GM18498 (cell line): ENCODE measurements around the gene SEC61A1.

Experiments
- ATAC-seq: cut with Tn5 transposase; IDR thresholded peaks from one replicate; pipeline ENCODE4 v1.9.1; 2021; ENCODE audit warnings: mild to moderate bottlenecking, moderate library complexity; ENCODE audit not compliant: unreplicated experiment

The SEC61A1 gene

DNA sequence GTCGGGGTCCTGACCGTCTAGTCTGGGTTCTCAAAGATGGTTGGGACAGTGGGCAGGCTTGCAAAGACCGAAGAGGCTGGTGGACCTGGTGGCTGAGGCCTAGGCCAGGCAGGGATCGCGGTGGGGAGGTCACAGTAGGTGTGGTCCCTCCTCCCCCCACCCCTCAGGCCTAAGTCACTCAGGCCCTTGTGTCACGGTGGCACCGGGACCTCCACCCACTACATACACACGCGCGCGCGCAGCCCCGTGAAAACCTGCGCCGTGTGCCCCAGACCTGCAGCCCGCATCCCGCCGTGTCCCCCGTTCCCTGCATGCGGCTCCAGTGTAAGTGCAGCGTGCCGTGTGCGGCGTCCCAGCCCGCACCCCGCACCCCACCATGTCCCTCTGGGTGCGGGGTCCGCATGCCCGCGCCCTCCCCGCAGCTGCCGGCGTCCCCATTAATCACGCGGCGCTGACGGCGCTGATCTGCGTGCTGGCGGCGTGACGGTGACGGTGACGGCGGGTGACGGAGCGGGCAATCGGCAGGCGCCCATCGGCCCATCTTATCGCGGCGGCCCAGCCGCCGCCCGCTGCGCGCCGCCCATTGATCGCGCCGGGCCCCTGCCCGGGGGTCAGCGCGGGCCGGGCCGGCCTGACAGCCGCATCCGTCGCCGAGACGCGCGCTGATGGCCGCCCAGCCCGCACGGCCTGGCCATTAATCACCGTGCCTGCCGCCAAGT lies 24.4 kb downstream of the SEC61A1 start:
- no peak for ATAC-seq

DNA sequence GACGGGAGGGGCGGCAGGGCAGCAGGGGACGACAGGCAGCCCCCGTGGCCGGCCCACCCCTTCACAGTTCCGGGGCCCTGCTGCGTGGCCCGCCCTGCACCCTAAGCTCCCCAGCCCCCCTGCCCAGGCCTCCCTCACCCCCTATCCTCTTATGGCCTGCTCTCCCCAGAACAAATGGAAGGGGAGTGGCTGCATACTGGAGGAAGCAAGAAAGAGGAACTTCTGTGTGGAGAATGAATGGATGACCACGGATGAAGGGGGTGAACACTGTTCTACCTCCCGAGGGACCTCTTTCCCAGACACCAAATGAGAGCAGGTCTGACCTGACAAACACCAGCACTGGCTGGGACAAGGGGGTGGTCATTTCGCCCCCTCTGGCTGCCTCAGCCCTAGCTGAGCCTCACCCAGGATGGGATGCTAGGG lies 25.0 kb downstream of the SEC61A1 start:
- ATAC-seq = no peak

DNA sequence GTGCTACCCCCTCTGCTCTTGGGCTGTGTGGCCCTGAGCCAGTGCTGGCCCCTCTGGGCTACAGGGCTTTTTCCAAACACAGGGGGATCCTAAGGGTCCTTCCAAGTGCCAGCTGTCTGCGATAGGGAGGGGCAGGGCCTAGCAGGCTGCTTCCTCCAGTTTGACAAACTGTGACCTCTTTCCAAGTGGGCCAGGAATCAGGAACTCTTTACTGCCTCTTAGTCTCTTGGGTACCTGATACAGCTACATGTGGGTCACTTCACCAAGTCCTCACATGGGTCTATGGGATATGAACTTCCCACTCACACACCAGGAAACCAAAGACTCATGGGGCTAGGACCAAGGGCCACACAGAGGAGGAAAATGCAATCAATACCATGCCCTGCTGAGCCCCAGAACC lies 25.4 kb downstream of the SEC61A1 start:
- ATAC-seq = no peak

DNA sequence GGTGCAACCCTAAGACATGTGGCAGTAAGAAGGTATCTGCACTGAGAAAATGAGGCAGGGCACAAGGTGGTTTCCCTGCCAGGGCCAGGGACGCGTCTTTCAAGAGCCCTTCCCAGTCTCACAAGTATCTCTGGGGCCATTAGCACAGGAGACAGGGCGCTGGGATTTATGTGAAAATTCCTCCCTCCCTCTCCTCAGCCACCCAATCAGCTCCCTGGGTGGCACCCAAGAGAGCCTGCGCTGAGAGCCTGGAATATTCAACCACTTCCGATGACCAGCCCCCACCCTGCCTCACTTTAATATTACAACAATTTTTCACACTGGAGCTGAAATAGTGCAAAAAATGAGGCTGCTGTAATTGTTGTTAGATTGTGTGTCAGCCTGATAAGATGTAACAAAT lies 26.1 kb downstream of the SEC61A1 start:
- ATAC-seq = no peak

DNA sequence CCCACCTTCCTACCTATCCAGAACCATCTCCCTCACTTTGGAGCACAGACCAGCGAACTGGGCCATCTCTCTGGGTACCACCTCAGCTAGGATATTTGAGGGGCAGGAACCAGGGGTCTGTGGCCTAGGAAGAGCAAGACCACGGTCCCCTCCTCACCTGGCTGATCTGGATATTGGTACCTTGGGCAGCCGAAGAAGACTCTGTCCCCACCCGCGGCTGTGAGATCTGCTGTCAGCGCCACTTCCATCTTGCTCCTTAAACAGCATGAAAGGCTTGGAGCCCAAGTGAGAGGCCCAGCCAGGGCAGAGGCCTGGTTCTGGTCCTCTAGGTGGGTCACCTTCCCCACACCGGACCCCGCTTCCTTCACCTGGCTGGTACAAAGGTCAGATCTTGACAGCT lies 26.6 kb downstream of the SEC61A1 start:
- no peak for ATAC-seq

DNA sequence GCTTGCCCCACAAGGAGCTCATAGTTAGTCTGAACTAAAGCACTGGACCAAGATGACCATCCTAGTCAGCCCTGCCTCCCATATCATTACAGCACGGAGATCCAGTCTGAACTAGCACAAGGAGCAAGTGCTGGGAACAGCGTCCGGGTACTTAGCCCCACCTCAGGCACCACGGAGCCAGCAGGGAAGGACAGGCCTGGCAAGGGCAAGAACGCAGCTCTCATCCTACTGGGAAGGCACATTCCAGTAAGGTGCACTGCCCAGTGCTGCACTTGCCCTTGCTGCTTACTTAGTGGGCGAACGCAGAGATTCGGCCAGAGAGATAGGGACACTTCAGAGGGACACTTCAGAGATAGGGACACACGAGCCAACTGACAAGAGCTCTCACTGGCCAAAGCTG lies 27.6 kb downstream of the SEC61A1 start:
- ATAC-seq = no peak

DNA sequence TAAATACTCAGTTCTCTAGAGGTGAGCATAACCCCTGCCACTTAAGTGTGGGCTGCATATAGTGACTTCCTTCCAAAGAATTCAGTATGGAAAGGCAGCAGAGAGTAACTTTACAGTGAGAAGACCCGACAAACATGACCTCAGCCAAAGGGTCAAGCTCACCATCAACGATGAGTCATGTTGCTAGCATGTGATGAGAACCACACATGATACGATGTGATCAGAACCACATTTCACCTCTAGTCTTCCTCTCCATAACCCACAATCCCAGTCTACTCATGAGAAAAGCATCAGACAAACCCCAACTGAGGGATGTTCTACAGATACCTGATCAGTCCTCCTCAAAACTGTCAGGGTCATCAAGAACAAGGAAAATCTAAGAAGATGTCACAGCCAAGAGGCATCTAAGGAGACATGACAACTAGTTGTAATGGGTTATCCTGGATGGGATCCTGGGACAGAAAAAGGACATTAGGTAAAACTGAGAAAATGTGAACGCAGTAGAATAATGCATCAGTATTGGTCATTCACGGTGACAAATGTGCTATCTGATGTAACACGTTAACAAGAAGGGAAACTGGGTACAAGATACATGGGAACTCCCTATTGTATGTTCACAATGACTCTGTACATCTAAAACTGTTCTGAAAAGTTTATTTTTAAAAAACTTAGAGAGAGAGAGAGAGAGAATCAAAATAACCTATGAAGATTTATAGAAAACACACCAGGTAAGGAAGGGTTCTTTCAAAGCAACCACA lies 28.3 kb downstream of the SEC61A1 start:
- no peak for ATAC-seq

DNA sequence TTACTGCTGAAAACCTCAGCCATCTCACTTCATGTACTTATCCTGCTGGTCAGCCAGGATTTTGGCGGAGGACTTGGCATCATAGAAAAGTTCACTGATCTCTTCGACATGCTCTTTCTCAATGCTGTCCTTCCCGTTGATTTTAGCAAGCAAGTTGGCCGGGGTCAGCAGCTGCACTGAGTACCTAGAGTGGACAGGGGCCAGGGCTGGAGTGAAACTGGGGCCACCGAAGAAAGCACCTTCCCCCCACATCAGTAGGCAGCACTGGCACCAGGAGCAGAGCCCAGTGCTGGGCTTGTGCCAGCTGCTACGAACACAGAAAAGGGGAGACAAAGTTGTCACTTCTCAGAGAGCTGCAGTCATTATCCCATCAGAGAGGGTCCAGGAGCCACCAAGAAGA lies 29.0 kb downstream of the SEC61A1 start:
- ATAC-seq = no peak

DNA sequence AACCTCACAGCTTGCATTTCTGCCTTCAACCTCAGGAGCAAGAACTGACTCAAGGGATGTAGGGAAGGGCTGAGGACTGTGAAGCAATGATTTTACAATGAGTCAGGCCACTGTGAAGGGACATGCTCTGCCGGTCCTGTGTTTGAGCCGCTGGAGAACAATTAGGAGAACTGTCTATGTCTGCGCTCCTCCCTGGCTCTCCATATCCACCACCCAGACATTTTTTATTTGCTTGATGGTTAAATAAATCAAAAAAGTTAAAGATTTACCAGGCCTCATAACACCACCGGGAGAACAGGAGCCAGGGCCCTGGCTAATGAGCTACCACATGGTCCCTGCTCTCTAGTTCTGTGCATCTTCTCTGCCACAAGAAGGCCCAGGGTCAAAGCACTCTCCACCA lies 29.6 kb downstream of the SEC61A1 start:
- ATAC-seq = no peak

DNA sequence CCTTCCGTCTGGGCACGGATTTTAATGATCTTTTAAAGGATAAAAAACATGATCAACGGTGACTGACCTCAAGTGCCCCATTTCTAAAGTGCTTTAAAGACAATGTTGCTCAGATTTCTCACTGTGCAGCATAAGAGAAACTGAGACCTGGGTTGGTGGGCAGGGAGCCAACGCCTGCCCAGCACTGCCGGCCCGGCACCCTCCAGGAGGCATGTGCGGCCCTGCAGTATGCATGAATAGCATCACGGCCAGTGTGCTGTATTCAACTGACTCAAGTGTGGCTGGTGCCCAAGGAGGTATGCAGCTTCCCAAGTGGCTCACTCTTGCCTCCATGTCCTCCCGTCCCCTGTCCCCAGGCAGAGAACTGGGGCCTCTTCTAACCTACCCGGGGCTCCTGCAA lies 30.3 kb downstream of the SEC61A1 start:
- ATAC-seq = no peak

DNA sequence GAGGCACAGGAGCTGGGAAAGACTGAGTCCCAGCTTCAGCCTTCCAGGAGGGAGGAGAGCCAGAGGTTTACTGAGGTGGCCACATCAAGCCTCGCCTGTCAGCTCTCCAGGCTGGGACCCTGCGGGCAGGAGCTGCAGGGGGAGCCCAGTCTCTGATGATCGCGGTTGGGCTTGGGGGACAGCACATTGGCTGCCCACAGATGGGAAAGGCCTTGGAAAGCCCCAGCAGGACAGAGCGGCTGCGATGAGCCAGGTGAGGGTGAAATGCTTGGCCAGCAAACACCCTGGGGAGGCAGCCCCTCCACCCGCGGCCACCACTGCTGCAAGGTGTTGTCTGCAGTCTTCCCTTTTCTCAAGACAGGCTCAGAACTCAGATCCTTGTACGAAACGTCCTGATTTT lies 31.2 kb downstream of the SEC61A1 start:
- ATAC-seq = no peak

DNA sequence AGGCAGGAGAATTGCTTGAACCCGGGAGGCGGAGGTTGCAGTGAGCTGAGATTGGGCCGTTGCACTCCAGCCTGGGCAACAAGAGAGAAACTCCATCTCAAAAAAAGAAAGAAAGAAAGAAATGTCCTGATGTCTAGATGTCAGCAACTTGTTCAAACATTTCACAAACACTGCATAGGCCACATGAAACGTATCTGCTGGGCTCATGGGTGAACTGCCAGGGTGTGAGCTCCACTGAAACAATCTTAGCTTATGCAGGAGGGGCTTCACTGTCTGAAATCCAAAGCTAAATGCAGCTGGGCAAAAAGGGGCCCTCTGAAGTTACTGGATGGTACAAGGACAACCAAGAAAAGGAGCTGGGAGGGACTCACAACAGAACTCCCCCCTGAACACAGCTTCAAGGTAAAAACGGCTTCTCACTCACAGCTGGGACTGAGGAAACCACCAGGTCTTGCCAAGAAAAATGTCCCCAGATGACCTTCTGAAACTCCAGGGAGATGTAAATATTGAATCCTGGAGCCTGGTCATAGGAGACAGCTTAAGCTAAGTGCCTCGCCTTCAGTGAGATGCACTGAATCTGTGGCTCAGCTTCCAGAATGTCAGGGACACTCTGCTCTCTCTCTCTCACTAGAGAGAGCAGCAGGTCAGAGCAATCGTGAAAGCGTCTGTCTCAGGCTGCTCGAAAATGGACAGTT lies 31.9 kb downstream of the SEC61A1 start:
- no peak for ATAC-seq

DNA sequence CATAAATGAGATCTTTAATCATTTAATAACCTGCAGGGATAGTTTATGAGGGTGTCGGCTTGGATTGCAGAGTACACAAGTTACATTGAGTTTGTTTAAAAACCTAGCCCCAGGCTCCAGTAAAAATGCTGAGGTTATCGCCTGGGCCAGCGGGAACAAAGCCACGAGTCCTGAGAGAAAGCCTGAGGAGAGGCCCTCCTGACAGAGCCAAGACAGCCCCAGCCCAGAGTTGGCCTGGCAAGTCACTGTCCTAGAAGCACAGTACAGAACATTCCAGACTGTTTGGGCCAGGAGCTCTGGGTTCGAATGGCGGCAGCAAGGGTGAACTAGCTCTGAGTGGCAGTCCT lies 32.4 kb downstream of the SEC61A1 start:
- ATAC-seq = no peak

DNA sequence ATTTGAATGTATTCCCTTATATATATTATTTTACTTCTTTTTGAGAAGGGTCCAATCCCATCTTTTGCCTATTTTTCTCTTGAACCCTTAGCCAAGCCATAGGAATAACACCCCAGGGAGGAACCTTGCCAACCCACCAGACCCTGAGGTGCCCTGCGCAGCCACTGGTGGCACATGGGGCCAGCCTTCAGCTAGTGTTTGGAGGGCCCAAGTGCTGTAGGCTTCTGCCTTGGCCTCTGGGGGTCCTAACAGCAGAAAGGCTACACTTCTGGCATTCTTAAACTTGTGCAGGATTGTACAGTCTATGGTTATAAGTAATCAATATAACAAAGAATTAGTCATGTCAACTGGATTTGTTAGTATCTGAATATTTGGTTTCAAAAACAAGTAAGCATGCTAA lies 36.9 kb downstream of the SEC61A1 start:
- no peak for ATAC-seq

DNA sequence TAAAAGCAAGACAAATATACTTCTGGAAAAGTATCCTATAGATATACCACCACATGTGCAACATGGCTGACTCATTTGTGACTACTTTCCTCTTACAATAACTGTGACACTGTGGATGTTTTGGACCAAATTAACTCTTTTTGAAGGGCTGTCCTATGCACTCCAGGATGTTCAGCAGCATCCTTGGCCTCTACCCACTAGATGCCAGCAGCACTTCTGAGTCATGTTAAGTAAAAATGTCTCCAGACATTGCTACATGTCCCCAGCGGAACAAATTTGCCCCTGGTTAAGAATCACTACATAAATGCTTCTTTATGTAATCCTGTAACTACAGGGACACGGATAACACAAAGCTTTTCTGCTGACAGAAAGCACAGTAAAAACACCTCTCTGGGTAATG lies 39.3 kb downstream of the SEC61A1 start:
- ATAC-seq = no peak

DNA sequence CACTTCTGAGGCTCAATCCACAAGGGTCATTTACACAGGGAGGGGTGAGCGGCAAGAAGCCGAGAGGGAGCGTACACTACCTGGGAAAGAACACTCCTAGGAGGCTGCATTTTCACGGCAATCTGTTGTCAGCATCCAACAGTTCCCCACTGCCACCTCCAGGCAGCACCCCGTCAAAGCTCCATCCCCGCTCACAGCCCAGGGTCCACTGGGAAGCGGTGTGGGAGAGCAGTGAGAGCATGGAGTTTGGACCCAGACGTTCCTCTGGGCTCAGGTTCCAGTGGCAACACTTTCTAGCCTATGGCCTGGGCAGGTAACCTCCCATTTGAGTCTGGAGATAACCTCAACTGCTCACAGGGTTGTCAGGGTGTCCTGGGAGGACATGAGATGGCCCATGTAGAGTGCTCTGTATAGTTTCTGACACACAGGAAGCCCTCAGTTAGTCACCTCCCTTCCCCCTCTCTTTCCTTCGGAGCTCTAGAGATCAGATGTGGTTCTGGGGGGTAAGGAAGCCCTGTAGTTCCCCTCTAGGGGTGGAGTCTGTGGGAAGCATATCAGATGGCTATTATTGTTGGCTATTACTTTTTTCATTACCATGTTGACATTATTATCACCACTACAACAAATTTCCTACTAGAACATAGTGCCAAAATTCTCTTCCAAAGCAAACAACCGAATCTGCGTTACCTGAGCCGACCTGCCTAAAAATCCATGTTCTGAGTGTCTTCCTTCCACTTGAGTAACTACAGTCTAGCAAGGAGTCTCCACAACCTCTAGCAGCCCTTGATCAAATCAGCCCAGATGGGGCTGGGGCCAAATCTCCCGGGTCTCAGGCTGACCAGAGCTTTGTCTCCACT lies 42.3 kb downstream of the SEC61A1 start:
- ATAC-seq = peak; percentile 6

DNA sequence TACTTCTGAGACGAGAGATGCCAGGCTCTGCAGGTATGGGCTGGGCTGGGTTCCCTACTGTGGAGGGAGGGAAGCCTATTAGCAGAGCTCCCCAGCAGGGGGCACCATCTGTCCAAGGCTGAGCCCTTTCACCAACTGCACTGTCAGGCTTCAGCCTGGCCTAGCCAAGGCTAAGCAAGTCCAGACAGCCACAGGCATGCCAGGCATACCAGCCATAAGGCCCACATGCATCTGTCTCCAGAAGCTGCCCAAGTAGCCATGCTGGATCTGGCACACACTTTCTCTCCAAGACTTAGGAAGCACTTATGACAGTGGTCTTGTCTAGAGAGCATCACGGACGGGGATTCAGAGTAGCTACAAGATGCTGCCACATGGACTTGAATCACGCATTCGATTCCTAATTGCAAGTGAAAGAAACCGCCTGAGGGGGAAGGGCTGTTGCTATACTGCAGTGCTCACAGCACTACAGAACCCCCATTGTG lies 43.0 kb downstream of the SEC61A1 start:
- ATAC-seq = peak; percentile 83

DNA sequence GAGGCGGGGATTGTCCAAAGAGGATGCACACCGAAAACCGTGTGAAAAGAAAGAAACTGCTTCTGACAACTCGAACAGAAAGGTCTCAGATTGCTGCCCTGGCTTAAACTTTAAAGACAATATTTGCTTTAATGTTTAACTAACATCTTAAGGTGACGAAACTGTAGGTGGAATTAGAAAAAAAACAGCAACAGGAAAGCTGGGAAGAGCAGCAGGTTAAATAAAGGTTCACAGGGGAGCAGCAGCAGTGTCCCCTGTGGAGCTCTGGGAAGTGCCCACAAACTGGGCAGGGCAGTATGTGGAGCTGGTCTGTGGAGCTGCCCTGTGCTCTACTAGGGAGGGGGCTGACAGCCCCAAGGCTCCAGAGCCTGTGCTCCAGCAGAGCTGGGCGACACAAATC lies 46.0 kb downstream of the SEC61A1 start:
- ATAC-seq = no peak

DNA sequence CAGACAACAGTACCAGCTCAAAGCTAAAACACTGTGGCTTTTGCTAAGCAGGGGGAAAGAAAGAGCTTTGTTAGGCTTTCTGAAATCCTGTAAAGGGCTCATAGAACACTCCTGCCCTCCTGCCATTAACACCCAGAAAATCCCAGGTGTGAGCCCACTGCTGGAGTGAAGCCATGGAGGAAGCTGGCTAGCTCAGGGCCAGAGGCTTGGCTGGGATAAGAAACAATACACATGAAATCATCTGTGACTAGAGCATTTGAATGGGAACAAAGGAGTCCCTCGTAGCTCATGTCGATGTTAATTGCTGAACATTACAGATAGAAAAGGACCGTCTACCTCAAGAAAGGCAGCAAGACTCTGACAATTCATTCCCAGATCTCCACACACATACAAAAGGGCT lies 47.9 kb downstream of the SEC61A1 start:
- no peak for ATAC-seq

DNA sequence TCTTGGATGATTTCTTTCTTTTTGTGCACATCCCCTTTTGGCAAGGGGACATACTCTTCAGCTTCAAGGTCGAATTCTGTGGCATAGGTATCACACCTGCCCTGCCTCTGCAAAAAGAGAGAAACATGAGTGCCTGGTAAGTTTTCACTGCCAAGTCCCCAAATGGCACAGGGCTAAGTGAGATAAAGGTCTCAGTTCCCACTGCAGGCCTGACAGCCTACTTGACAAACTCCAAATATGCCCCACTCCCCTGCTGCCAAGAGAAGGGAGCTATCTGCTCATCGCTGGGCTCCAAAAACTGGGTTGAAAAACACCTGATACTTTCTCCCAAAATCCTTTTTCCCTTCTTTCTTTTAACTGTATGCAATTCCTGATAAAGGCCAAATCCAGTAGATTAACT lies 48.4 kb downstream of the SEC61A1 start:
- ATAC-seq = no peak

DNA sequence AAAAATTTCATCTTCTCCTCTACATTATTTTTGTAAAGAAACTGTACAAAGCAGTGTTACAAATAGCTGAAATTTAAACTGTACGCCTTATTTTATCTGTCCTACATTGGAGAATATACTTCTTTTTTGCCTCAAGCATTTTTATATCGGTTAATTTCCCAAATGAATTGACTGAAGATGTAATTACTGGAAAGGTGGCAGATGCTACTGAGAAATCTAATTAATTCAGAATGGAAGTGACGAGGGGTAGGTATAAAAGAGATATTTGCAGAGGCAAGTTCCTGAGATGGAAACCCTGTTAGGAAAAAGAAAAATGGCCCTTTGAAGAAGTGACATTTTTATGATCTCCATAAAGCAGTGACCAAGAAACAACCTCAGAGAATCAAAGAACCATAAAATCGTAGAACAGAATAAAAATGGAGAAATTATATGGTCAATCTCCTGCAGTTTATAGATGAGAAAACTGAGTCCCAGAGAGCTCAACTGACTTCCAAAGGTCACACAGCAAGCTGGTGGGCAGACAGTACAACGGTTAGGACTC lies 51.0 kb downstream of the SEC61A1 start:
- ATAC-seq = no peak
